ENCODE measurements around the gene GPC3.

GPC3 gene

DNA sequence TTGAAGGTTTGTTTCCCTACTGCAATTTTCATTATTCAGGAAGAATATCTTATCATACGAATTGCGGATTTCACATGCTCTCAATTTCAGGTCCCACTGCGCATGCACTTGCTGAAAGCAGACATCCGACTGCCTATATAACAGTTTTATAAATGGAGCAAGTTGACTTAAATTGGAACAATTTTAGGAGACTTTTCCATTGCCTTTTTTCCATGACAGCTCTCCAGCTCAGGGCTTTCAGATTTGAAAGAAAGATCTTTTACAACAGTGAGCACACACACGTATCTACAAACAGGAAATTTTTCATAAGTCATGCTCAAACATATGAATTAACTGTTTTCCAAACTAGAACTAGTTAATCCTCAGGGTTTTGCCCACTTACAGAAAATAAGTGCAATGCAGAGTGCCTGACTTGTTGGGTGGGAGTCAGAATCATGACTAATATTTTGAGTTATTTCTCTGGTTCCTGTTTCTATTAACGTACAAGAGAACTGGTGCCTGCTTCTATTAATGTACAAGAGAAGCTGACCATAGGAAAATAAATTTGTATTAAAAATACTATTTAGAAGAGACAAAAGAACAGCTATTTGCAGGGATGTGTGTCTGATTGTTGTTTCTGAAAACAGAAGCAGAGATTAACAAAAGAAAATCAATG, 137.9 kb downstream of the GPC3 start:
- DNase-seq (ENCODE audit: low read depth in 2 of 2): no peak

DNA sequence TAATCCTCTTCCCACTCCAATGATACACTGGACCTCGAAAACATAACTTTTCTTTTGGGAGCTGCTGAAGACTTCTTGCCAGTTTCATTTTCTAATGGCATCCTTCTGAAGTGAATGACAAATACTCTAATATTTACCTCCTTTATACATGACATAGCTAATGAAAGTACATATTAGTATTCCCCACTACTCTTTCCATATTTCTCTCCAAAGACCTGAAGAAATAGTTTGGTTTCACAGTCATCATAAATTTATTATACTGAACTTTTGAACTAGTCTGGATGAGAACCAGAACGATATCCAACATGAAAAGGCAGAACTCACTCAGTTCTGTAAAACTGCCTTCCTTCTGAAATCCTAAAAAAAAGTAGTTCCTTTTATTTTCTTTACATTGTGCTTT, 139.1 kb downstream of the GPC3 start:
- no peak for DNase-seq (ENCODE audit: low read depth in 2 of 2)

DNA sequence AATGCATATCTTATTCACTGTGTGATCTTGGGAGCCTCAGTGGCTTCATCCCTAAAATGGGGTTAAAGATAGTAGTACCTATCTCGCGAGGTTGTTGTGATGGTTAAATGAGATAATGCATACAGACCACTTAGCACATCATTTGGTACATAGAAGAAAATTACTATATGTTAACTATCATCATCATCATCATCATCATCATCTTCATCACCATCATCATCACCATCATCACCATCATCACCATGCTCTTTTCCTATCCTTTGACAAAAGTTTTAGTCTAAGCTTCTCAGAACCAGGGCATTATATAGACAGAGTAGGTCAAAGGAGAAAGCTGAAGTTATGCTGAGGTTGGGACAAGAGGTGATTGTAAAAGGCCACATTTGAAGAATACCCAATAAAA, 145.0 kb downstream of the GPC3 start:
- DNase-seq (ENCODE audit: low read depth in 2 of 2): no peak

DNA sequence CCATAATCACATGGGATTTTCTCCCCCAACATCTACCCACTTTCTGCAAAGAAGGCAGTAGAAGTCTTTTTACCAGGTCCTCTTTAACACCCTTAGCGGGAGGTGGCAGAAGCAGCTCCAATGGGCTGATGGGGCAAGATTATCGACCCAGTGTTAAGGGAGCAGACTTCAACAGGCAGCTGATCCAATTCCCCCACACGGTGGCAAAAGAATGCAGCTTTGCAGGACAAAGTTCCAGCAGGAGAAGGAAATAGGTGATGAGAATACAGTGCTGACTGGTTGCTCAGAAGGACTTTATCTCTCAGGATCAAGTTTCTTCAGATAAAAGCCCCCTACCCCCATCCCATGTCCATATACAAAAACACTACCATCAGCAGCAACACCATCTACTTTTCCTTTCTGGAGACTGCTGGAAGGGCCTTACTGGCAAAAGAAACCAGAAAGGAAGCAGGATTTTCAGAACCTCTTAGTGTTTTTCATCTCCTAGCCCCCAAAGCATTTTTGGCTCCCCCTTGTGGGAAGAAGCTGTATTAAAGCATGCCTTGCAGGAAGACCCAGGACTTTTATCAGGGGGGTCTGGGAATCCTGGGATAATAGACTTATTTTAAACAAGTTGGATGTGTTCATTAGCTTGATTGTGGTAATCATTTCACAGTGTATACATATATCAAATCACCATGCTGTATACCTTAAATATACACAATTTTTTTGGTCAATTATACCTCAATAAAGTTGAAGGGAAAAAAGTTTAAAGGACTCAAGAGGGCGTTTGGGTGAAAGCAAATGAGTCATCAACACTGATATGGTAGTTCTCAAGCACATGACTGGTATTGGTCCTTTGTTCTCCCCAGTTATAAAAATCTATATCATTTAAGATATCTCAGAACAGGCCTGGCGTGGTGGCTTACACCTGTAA, 146.4 kb downstream of the GPC3 start:
- DNase-seq (ENCODE audit: low read depth in 2 of 2): no peak

DNA sequence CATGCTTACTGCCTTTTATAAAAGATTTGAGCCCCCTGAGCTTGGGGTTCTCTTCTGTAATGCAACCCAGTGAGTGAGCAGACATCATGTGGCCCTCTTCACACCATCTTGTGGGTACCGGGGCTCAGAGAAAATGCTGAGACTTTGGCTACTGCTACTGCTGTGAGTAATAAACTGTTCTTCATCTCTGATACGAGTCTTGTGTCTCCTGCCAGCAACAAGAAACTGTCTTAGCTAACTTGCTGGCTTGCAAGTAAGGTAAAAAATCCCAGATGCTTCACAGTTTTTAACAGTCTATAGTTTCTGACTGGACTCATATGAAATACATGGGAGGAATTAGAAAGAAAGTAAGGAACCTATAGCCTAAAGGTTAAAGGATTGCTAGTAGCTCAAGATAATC, 148.3 kb downstream of the GPC3 start:
- DNase-seq (ENCODE audit: low read depth in 2 of 2): no peak

- DNase-seq (ENCODE audit: low read depth in 2 of 2): no peak
These were observed 148.8 kb downstream of the GPC3 start for GRCh38 chrX:133836561-133836960.

DNA sequence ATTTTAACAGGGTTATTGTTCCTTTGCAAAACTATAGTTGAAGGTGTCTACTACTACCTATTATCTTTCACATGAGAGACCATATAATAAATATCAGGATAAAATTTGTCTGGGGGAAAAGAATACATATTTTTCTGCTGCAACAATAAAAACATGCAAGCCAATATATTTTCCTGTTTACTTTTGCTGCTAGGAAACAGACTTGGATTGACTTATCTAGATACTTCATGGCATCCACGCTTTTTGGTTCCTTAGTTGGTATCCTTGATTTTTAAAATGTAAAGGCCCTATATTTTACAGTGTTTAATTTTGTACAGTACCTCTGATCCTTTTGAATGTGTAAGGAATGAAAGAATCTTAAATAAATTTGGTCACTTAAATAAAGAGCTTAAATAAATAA, 150.6 kb downstream of the GPC3 start:
- DNase-seq (ENCODE audit: low read depth in 2 of 2): no peak

DNA sequence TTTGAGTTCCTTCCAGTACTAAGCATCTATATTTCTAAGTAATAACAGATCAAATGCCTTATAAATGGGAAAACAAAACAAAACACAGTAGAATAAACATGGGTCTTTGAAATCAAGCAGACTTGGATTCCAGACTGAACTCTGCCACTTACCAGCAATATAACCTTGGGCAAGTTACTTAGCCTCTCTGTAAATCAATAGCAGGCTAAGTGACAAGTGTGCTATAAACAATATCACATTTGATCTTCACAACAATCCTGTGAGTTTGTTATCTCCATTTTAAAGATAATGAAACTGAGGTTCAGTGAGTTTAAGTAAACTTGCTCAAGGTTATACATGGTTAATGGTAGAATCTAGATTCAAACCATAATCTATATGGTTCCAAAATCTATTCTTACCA, 165.8 kb downstream of the GPC3 start:
- no peak for DNase-seq (ENCODE audit: low read depth in 2 of 2)

- DNase-seq (ENCODE audit: low read depth in 2 of 2): no peak
These were observed 167.4 kb downstream of the GPC3 start for GRCh38 chrX:133818019-133818418.

GRCh38 chrX:133815496-133815895, 169.9 kb downstream of the GPC3 start:
- DNase-seq (ENCODE audit: low read depth in 2 of 2): no peak

GRCh38 chrX:133813971-133814370, 171.4 kb downstream of the GPC3 start:
- DNase-seq (ENCODE audit: low read depth in 2 of 2): peak; percentile 3 to 13

- DNase-seq (ENCODE audit: low read depth in 2 of 2): no peak
These were observed 173.0 kb downstream of the GPC3 start for GRCh38 chrX:133812402-133812801.

- DNase-seq (ENCODE audit: low read depth in 2 of 2): no peak
These were observed 174.5 kb downstream of the GPC3 start for GRCh38 chrX:133810925-133811324.

DNA sequence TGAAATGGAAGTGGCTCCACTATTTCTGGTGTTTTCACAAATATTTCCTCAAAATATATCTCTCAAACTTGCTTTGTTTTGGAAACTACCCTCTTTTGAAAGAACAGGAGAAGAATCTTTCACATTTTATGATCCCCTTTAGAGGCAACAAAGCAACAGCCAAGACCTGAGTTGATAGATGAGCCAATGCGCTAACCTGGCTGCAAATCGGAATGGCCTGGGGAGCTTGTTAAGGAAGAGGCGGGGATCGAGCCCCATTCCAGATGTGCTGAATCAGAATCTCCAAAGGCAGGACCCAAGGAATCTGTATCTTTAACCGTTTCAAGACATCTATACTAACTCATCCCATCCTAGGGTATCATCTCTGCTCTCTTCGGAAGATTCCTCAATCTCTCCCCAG, 181.3 kb downstream of the GPC3 start:
- no peak for DNase-seq (ENCODE audit: low read depth in 2 of 2)

DNA sequence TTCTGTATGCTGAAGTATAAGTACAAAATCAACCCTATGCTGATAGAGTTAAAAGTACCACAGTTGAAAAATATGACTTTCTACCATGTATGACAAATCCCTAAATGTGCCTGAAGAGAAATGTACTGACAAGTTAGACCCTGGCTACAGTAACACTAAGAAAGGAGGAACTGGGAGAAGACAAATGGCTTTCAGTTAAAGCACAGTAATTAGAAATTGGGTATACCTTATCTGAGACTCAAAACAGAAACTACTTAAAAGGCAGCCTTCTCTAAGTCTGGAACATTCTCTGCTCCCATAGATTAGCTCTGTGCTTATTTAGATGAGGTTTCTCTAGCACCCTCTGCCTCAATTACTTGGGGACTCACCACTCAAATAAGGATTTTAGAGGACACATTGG, 189.1 kb downstream of the GPC3 start:
- no peak for DNase-seq (ENCODE audit: low read depth in 2 of 2)

GRCh38 chrX:133794126-133794525, 191.3 kb downstream of the GPC3 start:
- no peak for DNase-seq (ENCODE audit: low read depth in 2 of 2)

- DNase-seq (ENCODE audit: low read depth in 2 of 2): no peak
These were observed 191.8 kb downstream of the GPC3 start for GRCh38 chrX:133793626-133794025.

DNA sequence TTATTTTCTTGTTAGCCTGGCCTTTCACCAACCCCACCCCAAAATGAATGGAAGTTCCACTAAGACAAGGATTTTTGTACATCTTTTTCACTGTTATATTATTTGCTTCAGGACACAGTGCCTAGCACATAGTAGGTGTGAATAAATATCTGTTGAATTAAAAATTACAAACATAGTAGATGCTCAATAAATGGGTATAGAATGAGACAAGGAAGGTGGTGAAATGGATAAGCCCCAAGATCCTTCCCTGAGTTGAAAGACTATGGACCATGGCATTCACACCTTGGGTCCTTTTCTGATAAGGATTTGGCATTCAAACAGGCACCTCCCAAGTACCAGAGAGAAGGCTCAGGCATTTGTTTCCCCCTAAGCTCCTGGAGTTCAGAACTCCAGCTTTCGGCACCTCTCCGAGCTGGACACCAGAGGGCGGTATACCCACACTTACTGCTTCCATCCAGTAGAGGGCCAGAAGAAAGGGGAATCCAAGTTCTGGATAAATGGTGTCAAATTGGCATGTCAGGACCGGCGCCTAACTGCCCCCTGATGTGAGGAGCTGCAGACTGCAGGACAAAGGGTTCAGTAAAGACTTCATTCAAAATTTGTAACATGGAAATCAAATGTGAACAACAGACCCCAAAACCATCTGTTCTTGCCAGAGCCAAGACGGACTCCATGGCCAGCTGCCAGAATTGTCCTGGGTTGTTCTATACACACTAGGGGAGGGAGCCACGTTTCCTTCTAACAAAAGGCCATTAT, 193.0 kb downstream of the GPC3 start:
- DNase-seq (ENCODE audit: low read depth in 2 of 2): peak; percentile 30 to 44

DNA sequence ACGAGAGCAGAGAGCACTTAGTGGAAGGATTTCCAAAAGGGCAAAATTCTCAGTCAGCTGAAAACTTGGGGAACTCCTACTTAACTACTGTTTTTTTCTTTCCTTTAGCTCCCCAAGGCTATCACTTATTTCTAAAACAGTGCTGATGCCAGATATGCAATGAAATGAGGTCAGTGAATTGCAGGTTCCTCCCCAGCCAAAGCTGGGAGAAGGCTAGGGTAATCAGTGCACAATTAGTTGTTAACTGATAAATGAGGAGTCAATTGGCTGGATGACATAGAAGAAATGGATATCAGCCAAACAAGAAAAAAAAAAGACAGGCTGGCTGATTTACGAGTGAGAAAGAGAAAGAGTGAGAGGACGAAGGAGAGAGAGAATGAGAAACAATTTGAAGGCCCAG, 195.6 kb downstream of the GPC3 start:
- no peak for DNase-seq (ENCODE audit: low read depth in 2 of 2)

DNA sequence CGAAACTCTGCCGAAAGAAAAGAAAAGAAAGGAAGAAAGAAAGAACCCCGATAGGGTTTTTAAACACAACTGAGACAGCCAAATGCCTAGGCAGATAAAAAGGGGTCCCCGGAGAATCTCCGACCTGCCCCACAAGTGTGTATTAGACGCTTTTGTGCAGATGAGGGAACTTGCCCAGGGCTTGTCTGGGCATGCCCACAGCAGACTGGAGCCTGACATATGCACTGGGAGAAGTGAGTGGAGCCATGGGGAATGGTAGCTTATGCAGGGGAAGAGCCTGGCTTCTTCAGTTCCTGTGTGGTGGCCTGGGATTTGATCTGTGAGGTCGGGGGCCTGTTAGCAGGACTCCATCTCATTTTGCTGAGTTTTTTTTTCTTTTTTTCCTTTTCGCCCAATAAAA, 199.0 kb downstream of the GPC3 start:
- no peak for DNase-seq (ENCODE audit: low read depth in 2 of 2)

GRCh38 chrX:133783274-133783673, 202.1 kb downstream of the GPC3 start:
- DNase-seq (ENCODE audit: low read depth in 2 of 2): no peak

GRCh38 chrX:133781174-133781573, 204.2 kb downstream of the GPC3 start:
- DNase-seq (ENCODE audit: low read depth in 2 of 2): no peak

GRCh38 chrX:133776072-133776471, 209.3 kb downstream of the GPC3 start:
- no peak for DNase-seq (ENCODE audit: low read depth in 2 of 2)

Data from fibroblast of skin of left quadriceps (primary cell).